ENCODE results near the gene INTS2.

Gene INTS2

DNA sequence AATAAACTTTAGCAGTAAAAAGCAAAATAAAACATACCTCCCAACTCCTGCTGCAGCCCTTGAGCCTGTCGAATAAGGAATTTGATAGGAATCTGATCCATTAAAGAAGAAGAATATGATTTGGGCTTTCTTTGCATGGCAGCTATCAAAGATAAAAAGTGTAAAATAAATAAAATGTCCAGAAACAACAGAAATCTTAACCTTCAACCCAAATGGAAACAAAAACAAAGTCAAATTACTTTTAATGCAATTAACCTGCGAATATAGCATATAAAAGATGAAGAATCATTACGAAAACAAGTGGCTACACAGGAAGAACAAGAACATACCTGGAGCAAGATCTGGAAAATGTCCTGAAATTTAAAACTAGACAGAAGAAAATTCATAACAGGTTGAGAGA, 42.9 kb downstream of the INTS2 start:
- Histone ChIP-seq H3K36me3 (ENCODE audit: insufficient read depth, low read length) (peaks cover 58% of the 10 kb centered on the region; the same call in 1 of the 2 replicates), H3K4me3 (ENCODE audit: low read depth in 1 of 2, low read length in 2 of 2) (no peak overlapping the region), H3K27me3 (ENCODE audit: insufficient read depth, low read length, poor library complexity) (no peaks in the 10 kb centered on the region), H3K9me3 (ENCODE audit: insufficient read depth, low read length, severe bottlenecking) (no peaks in the 10 kb centered on the region), H3K79me2 (ENCODE audit: insufficient read depth, low read length) (no peaks in the 10 kb centered on the region), H4K20me1 (ENCODE audit: insufficient read depth, low read length) (no peaks in the 10 kb centered on the region), H3K9ac (ENCODE audit: low read depth, low read length) (no peak overlapping the region), H2AFZ (ENCODE audit: low read depth, low read length) (no peak overlapping the region), H3K4me2 (ENCODE audit: insufficient read depth, low read length) (no peak overlapping the region), H3K4me1 (ENCODE audit: insufficient read depth, low read length) (no peaks in the 10 kb centered on the region), H3K27ac (ENCODE audit: low read length) (no peak overlapping the region)
- no peak for DNase-seq
- no peak for ATAC-seq (ENCODE audit: insufficient read depth, low read depth)
- no peak for TF ChIP-seq EZH2 (IDR thresholded peaks at IDR 0.05; ENCODE audit: borderline replicate concordance, low read depth, low read length, severe bottlenecking)
- TF ChIP-seq, protein P1, sequence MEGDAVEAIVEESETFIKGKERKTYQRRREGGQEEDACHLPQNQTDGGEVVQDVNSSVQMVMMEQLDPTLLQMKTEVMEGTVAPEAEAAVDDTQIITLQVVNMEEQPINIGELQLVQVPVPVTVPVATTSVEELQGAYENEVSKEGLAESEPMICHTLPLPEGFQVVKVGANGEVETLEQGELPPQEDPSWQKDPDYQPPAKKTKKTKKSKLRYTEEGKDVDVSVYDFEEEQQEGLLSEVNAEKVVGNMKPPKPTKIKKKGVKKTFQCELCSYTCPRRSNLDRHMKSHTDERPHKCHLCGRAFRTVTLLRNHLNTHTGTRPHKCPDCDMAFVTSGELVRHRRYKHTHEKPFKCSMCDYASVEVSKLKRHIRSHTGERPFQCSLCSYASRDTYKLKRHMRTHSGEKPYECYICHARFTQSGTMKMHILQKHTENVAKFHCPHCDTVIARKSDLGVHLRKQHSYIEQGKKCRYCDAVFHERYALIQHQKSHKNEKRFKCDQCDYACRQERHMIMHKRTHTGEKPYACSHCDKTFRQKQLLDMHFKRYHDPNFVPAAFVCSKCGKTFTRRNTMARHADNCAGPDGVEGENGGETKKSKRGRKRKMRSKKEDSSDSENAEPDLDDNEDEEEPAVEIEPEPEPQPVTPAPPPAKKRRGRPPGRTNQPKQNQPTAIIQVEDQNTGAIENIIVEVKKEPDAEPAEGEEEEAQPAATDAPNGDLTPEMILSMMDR (IDR thresholded peaks at IDR 0.05; ENCODE audit: borderline replicate concordance, extremely low read depth, low read length, poor library complexity, severe bottlenecking): no peak

DNA sequence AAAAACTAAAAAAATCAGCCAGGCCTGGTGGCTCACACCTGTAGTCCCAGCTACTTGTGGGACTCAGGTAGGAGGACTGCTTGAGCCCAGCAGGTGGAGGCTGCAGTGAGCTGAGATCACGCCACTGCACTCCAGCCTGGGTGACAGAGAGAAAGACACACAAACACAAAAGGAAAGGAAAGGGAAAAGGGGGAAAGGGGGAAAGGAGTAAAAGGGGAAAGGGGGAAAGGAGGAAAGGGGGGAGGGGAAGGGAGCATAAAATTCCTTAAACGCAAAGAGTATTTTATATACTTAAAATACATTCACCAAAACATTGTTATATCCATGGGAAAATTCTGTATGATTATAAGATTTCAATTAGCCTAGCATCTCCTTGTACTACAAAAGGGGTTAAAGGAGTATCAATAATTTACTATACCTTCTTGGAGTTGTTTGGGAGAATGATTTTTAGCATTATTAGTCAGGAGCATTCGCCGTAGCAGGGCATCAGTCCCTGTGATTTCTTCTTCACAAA, 47.1 kb downstream of the INTS2 start:
- Histone ChIP-seq H3K9me3 (ENCODE audit: insufficient read depth, low read length, severe bottlenecking) (no peaks in the 10 kb centered on the region), H4K20me1 (ENCODE audit: insufficient read depth, low read length) (no peaks in the 10 kb centered on the region), H3K79me2 (ENCODE audit: insufficient read depth, low read length) (no peaks in the 10 kb centered on the region), H3K4me1 (ENCODE audit: insufficient read depth, low read length) (no peaks in the 10 kb centered on the region), H2AFZ (ENCODE audit: low read depth, low read length) (no peak overlapping the region), H3K27me3 (ENCODE audit: insufficient read depth, low read length, poor library complexity) (no peaks in the 10 kb centered on the region), H3K27ac (ENCODE audit: low read length) (no peak overlapping the region), H3K36me3 (ENCODE audit: insufficient read depth, low read length) (peaks cover 60% of the 10 kb centered on the region), H3K9ac (ENCODE audit: low read depth, low read length) (no peak overlapping the region), H3K4me2 (ENCODE audit: insufficient read depth, low read length) (no peak overlapping the region), H3K4me3 (ENCODE audit: low read depth in 1 of 2, low read length in 2 of 2) (no peak overlapping the region)
- TF ChIP-seq, protein P1 (IDR thresholded peaks at IDR 0.05; ENCODE audit: borderline replicate concordance, extremely low read depth, low read length, poor library complexity, severe bottlenecking): no peak
- no peak for TF ChIP-seq EZH2 (IDR thresholded peaks at IDR 0.05; ENCODE audit: borderline replicate concordance, low read depth, low read length, severe bottlenecking)
- DNase-seq (no peak), ATAC-seq (ENCODE audit: insufficient read depth, low read depth) (no peak)

DNA sequence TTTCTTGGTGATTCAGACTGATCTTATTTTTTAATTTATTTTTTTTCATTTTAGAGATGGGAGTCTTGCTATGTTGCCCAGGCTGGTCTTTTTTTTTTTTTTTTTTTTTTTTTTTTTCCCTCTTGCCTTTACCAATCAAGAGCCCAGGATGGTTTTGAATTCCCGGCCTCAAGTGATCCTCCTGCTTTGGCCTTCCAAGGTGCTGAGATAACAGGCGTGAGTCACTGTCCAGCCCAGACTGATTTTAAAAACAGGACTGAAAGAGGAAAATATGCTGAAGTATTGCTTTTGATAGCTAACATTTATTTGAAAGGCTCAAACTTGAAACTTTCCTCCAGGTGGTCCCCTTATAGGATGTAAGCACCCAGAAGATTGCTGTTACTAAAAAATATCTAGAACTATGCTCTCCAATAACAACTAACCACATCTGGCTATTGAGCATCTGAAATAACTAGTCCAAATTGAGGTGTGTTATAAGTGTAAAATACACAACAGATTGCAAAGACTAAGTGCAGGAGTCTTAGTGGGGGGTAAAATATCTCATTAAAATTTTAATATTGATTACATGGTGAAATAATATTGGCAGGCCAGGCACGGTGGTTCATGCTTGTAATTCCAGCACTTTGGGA, 48.7 kb downstream of the INTS2 start:
- ATAC-seq (ENCODE audit: insufficient read depth, low read depth): no peak
- no peaks in the 10 kb centered on the region for H4K20me1 ChIP-seq (ENCODE audit: insufficient read depth, low read length)
- H3K4me2 ChIP-seq (ENCODE audit: insufficient read depth, low read length): no peak overlapping the region
- DNase-seq: no peak
- no peak overlapping the region; the same call in 1 of the 2 replicates for H3K9ac ChIP-seq (ENCODE audit: low read depth, low read length)
- TF ChIP-seq EZH2 (IDR thresholded peaks at IDR 0.05; ENCODE audit: borderline replicate concordance, low read depth, low read length, severe bottlenecking): no peak
- TF ChIP-seq, protein P1 (IDR thresholded peaks at IDR 0.05; ENCODE audit: borderline replicate concordance, extremely low read depth, low read length, poor library complexity, severe bottlenecking): no peak
- H3K36me3 ChIP-seq (ENCODE audit: insufficient read depth, low read length): peaks cover 63% of the 10 kb centered on the region
- H3K4me1 ChIP-seq (ENCODE audit: insufficient read depth, low read length): no peaks in the 10 kb centered on the region
- no peaks in the 10 kb centered on the region for H3K27me3 ChIP-seq (ENCODE audit: insufficient read depth, low read length, poor library complexity)
- H3K9me3 ChIP-seq (ENCODE audit: insufficient read depth, low read length, severe bottlenecking): no peaks in the 10 kb centered on the region
- H3K27ac ChIP-seq (ENCODE audit: low read length): no peak overlapping the region
- no peak overlapping the region for H3K4me3 ChIP-seq (ENCODE audit: low read depth in 1 of 2, low read length in 2 of 2)
- H3K79me2 ChIP-seq (ENCODE audit: insufficient read depth, low read length): no peaks in the 10 kb centered on the region
- H2AFZ ChIP-seq (ENCODE audit: low read depth, low read length): no peak overlapping the region
